Trophoblast cell (in vitro differentiated cells and primary cell): Measurements from ENCODE around the gene PDGFC.
A peak's percentile ranks its signal among the peaks of the same experiment; 100 is the strongest.

ENCODE experiments used
- DNase-seq, 2 donors: peaks; one replicate each; pipeline ENCODE4 v3.0.0-alpha.2; 2016
- H2AFZ ChIP-seq: 2 replicates; pipeline ENCODE4 v1.6.1; 2013; ENCODE audit warnings: low read length, moderate library complexity, mild to moderate bottlenecking; ENCODE audit not compliant: insufficient read depth, poor library complexity
- H2AK5ac ChIP-seq: 2 replicates; pipeline ENCODE4 v1.6.1; 2013; ENCODE audit warnings: mild to moderate bottlenecking, low read length
- H2BK120ac ChIP-seq: 2 replicates; pipeline ENCODE4 v1.6.1; 2013; ENCODE audit warnings: low read length, mild to moderate bottlenecking, moderate library complexity; ENCODE audit not compliant: insufficient read depth, poor library complexity
- H2BK12ac ChIP-seq: 2 replicates; pipeline ENCODE4 v1.6.1; 2013; ENCODE audit warnings: mild to moderate bottlenecking, low read length, moderate library complexity
- H2BK5ac ChIP-seq: 2 replicates; pipeline ENCODE4 v1.6.1; 2013; ENCODE audit warnings: low read length, low read depth, moderate library complexity, mild to moderate bottlenecking; ENCODE audit not compliant: poor library complexity
- H3K14ac ChIP-seq: 2 replicates; pipeline ENCODE4 v1.6.1; 2013; ENCODE audit warnings: mild to moderate bottlenecking, low read length
- H3K18ac ChIP-seq: 2 replicates; pipeline ENCODE4 v1.6.1; 2013; ENCODE audit warnings: mild to moderate bottlenecking, low read length
- H3K23ac ChIP-seq: 2 replicates; pipeline ENCODE4 v1.6.1; 2013; ENCODE audit warnings: low read length
- H3K27ac ChIP-seq: 2 replicates; pipeline ENCODE4 v1.5.1; 2013; ENCODE audit warnings: low read depth, mild to moderate bottlenecking, inconsistent platforms, low read length, moderate library complexity
- H3K27me3 ChIP-seq: 2 replicates; pipeline ENCODE4 v1.6.1; 2013; ENCODE audit warnings: inconsistent platforms, mild to moderate bottlenecking, low read length, moderate library complexity; ENCODE audit not compliant: insufficient read depth
- H3K36me3 ChIP-seq, 2 experiments: 1 replicate in 1 of 2; 2 replicates in 1 of 2; pipeline ENCODE4 v1.6.1; 2013; ENCODE audit warnings: low read length in 2 of 2, mild to moderate bottlenecking in 2 of 2, moderate library complexity in 1 of 2; ENCODE audit not compliant: insufficient read depth in 2 of 2, control insufficient read depth in 1 of 2
- H3K4ac ChIP-seq: 2 replicates; pipeline ENCODE4 v1.6.1; 2013; ENCODE audit warnings: low read depth, mild to moderate bottlenecking, low read length, moderate library complexity
- H3K4me1 ChIP-seq, 2 experiments: 1 replicate in 1 of 2; 2 replicates in 1 of 2; pipeline ENCODE4 v1.6.1; 2013; ENCODE audit warnings: low read length in 2 of 2, mild to moderate bottlenecking in 2 of 2, moderate library complexity in 1 of 2; ENCODE audit not compliant: insufficient read depth in 2 of 2, control insufficient read depth in 1 of 2
- H3K4me2 ChIP-seq: 2 replicates; pipeline ENCODE4 v1.6.1; 2013; ENCODE audit warnings: inconsistent platforms, mild to moderate bottlenecking, low read length, moderate library complexity
- H3K4me3 ChIP-seq: 2 replicates; pipeline ENCODE4 v1.5.1; 2013; ENCODE audit warnings: mild to moderate bottlenecking, low read depth, low read length, inconsistent platforms
- H3K79me1 ChIP-seq: one replicate; pipeline ENCODE4 v1.6.1; 2013; ENCODE audit warnings: low read length
- H3K79me2 ChIP-seq: 2 replicates; pipeline ENCODE4 v1.6.1; 2013; ENCODE audit warnings: low read length, mild to moderate bottlenecking; ENCODE audit not compliant: control insufficient read depth, insufficient read depth, poor library complexity
- H3K9ac ChIP-seq: 2 replicates; pipeline ENCODE4 v1.6.1; 2013; ENCODE audit warnings: mild to moderate bottlenecking, low read length
- H3K9me3 ChIP-seq: 2 replicates; pipeline ENCODE4 v1.6.1; 2013; ENCODE audit warnings: low read depth, mild to moderate bottlenecking, control low read depth, inconsistent platforms, low read length; ENCODE audit not compliant: insufficient read depth
- H4K12ac ChIP-seq: 2 replicates; pipeline ENCODE4 v1.6.1; 2013; ENCODE audit warnings: low read depth, mild to moderate bottlenecking, low read length, moderate library complexity
- H4K8ac ChIP-seq: 2 replicates; pipeline ENCODE4 v1.6.1; 2013; ENCODE audit warnings: low read depth, mild to moderate bottlenecking, low read length, moderate library complexity
- H4K91ac ChIP-seq: one replicate; pipeline ENCODE4 v1.6.1; 2013; ENCODE audit warnings: low read depth, mild to moderate bottlenecking, low read length, moderate library complexity
- whole genome bisulfite sequencing: extraction: QIAGEN DNeasy Blood & Tissue Kit; methylation state at CpG from one replicate; pipeline ENCODE4 v1.1.7; 2013; ENCODE audit warnings: missing lambda C conversion rate; ENCODE audit not compliant: insufficient read length, insufficient coverage; ENCODE audit errors: extremely low coverage; 5-methylcytosine and 5-hydroxymethylcytosine counted together

PDGFC gene

GRCh38 chr4:156974264-156974663, 2.7 kb upstream of the PDGFC start:
- no peak overlapping the region for H4K91ac ChIP-seq
- no peak overlapping the region for H3K4ac ChIP-seq
- DNase-seq: no peak
- no peak overlapping the region for H3K4me2 ChIP-seq
- H3K18ac ChIP-seq: no peak overlapping the region
- H2AFZ ChIP-seq: no peak overlapping the region
- no peak overlapping the region for H3K27ac ChIP-seq
- no peaks in the 10 kb centered on the region for H3K9me3 ChIP-seq
- H2AK5ac ChIP-seq: no peak overlapping the region
- H4K12ac ChIP-seq: no peak overlapping the region
- peaks cover 4% of the 10 kb centered on the region for H3K79me2 ChIP-seq
- H4K8ac ChIP-seq: no peak overlapping the region
- H2BK120ac ChIP-seq: no peak overlapping the region
- no peak overlapping the region for H3K23ac ChIP-seq
- H2BK5ac ChIP-seq: no peak overlapping the region
- H3K9ac ChIP-seq: no peak overlapping the region
- peaks cover 12% of the 10 kb centered on the region for H3K79me1 ChIP-seq
- no peaks in the 10 kb centered on the region for H3K36me3 ChIP-seq
- no CpG with 5 or more reads among the region's 1 CpG for WGBS
- H3K4me1 ChIP-seq: peaks cover 0 to 5% of the 10 kb centered on the region in 2 experiments
- H3K4me3 ChIP-seq: no peak overlapping the region
- H3K14ac ChIP-seq: no peak overlapping the region
- H3K27me3 ChIP-seq: no peaks in the 10 kb centered on the region
- no peak overlapping the region for H2BK12ac ChIP-seq

- no peak overlapping the region for H3K27ac ChIP-seq
- no peaks in the 10 kb centered on the region for H3K9me3 ChIP-seq
- no peak overlapping the region for H2BK5ac ChIP-seq
- H3K4ac ChIP-seq: no peak overlapping the region
- H2AFZ ChIP-seq: no peak overlapping the region
- H3K9ac ChIP-seq: no peak overlapping the region
- no peak overlapping the region for H2BK12ac ChIP-seq
- H3K36me3 ChIP-seq: no peaks in the 10 kb centered on the region
- peaks cover 2 to 7% of the 10 kb centered on the region in 2 experiments for H3K4me1 ChIP-seq
- no peak overlapping the region for H4K12ac ChIP-seq
- H3K79me1 ChIP-seq: peaks cover 12% of the 10 kb centered on the region
- no peaks in the 10 kb centered on the region for H3K27me3 ChIP-seq
- H3K14ac ChIP-seq: no peak overlapping the region
- WGBS: no CpG with 5 or more reads among the region's 8 CpGs
- H3K23ac ChIP-seq: no peak overlapping the region
- no peak overlapping the region for H3K4me3 ChIP-seq
- no peak overlapping the region for H2AK5ac ChIP-seq
- no peak overlapping the region for H2BK120ac ChIP-seq
- H4K91ac ChIP-seq: no peak overlapping the region
- peak overlapping the region; percentile 79 for H3K4me2 ChIP-seq
- peak; percentile 2 to 18 for DNase-seq
- H4K8ac ChIP-seq: no peak overlapping the region
- H3K18ac ChIP-seq: no peak overlapping the region
- H3K79me2 ChIP-seq: peaks cover 4% of the 10 kb centered on the region
Observed at GRCh38 chr4:156972379-156973015, 898 bp upstream of the PDGFC start.

GRCh38 chr4:156971165-156971675, 379 bp downstream of the PDGFC start:
- peaks cover 12% of the 10 kb centered on the region for H3K79me1 ChIP-seq
- peaks cover 2 to 6% of the 10 kb centered on the region in 2 experiments for H3K4me1 ChIP-seq
- peak overlapping the region; percentile 72 for H3K4ac ChIP-seq
- H3K27me3 ChIP-seq: no peaks in the 10 kb centered on the region
- peak overlapping the region; percentile 86 for H3K4me3 ChIP-seq
- H3K23ac ChIP-seq: no peak overlapping the region
- peak overlapping the region; percentile 58 for H2BK120ac ChIP-seq
- peak overlapping the region; percentile 89 for H3K14ac ChIP-seq
- peak overlapping the region; percentile 72 for H2BK5ac ChIP-seq
- H2AK5ac ChIP-seq: no peak overlapping the region
- peak overlapping the region; percentile 93 for H4K91ac ChIP-seq
- H3K9ac ChIP-seq: peak overlapping the region; percentile 92
- peak overlapping the region; percentile 95 for H4K12ac ChIP-seq
- H4K8ac ChIP-seq: peak overlapping the region; percentile 86
- peak overlapping the region; percentile 64 for H2AFZ ChIP-seq
- peak overlapping the region; percentile 94 for H3K18ac ChIP-seq
- H3K9me3 ChIP-seq: no peaks in the 10 kb centered on the region
- WGBS: no CpG with 5 or more reads among the region's 51 CpGs
- no peak for DNase-seq
- peak overlapping the region; percentile 71 for H3K27ac ChIP-seq
- H3K4me2 ChIP-seq: peak overlapping the region; percentile 79
- H3K36me3 ChIP-seq: no peaks in the 10 kb centered on the region
- peak overlapping the region; percentile 65 for H2BK12ac ChIP-seq
- H3K79me2 ChIP-seq: peaks cover 4% of the 10 kb centered on the region

- H2AK5ac ChIP-seq: no peak overlapping the region
- H3K4me1 ChIP-seq: peaks cover 2% of the 10 kb centered on the region in 2 experiments
- DNase-seq: peak; percentile 49 to 67
- H3K4ac ChIP-seq: no peak overlapping the region
- H4K91ac ChIP-seq: no peak overlapping the region
- peak overlapping the region; percentile 24 for H2BK5ac ChIP-seq
- H3K27ac ChIP-seq: peak overlapping the region; percentile 13
- H3K23ac ChIP-seq: no peak overlapping the region
- peak overlapping the region; percentile 68 for H3K18ac ChIP-seq
- WGBS: no CpG with 5 or more reads among the region's 22 CpGs
- peak overlapping the region; percentile 61 for H3K14ac ChIP-seq
- H3K4me3 ChIP-seq: peak overlapping the region; percentile 86
- no peak overlapping the region for H2BK12ac ChIP-seq
- H3K36me3 ChIP-seq: no peaks in the 10 kb centered on the region
- H3K79me1 ChIP-seq: peaks cover 12% of the 10 kb centered on the region
- H3K9me3 ChIP-seq: no peaks in the 10 kb centered on the region
- H3K9ac ChIP-seq: peak overlapping the region; percentile 77
- peak overlapping the region; percentile 40 for H2BK120ac ChIP-seq
- peaks cover 4% of the 10 kb centered on the region for H3K79me2 ChIP-seq
- H3K4me2 ChIP-seq: peak overlapping the region; percentile 79
- H2AFZ ChIP-seq: no peak overlapping the region
- H3K27me3 ChIP-seq: no peaks in the 10 kb centered on the region
- H4K8ac ChIP-seq: no peak overlapping the region
- no peak overlapping the region for H4K12ac ChIP-seq
Observed at GRCh38 chr4:156970501-156971164, 966 bp downstream of the PDGFC start.
